GM19324 (cell line): ENCODE measurements around the gene EVI5.

Experiments used
- ATAC-seq: cut with Tn5 transposase; IDR thresholded peaks from one replicate; pipeline ENCODE4 v1.9.1; 2021; ENCODE audit warnings: mild to moderate bottlenecking, moderate library complexity; ENCODE audit not compliant: unreplicated experiment, low FRiP score

Gene EVI5

DNA sequence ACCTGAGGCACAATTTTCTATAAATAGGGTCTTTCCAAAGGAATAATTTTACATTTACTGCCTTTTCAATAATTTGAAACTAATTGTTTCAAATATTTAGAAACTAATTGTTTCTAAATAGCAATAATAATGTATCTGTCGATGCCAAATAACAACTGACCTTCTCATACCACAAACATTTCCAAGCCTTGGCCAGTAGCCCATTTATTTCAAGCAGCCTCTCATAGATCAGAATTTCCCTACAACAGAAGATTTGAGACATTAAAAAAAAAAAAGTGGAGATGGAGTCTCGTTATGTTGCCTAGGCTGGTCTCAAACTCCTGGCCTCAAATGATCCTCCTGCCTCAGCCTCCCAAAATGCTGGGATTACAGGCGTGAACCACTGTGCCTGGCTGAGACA is 296.1 kb downstream of the EVI5 start:
- ATAC-seq = no peak

DNA sequence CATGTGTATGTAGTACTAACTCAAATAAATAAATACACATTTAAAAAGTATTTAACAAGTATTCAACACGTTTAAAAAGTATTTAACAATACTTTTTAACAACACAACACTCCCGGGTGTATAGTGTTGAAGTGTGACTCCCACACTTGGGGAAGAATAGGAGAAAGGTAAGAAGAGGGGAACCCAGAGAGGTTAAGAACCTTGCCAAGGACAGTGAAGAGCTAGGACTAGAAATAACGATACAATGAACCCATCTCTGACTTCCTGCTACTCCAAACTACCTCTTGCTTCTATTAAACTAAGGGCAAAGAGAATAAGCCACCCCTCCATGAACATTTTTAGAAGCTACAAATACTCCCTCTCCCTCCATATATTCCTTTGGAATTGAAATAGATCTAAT is 296.5 kb downstream of the EVI5 start:
- ATAC-seq = no peak

- no peak for ATAC-seq
These were observed 297.8 kb downstream of the EVI5 start for GRCh38 chr1:92487078-92487605.

DNA sequence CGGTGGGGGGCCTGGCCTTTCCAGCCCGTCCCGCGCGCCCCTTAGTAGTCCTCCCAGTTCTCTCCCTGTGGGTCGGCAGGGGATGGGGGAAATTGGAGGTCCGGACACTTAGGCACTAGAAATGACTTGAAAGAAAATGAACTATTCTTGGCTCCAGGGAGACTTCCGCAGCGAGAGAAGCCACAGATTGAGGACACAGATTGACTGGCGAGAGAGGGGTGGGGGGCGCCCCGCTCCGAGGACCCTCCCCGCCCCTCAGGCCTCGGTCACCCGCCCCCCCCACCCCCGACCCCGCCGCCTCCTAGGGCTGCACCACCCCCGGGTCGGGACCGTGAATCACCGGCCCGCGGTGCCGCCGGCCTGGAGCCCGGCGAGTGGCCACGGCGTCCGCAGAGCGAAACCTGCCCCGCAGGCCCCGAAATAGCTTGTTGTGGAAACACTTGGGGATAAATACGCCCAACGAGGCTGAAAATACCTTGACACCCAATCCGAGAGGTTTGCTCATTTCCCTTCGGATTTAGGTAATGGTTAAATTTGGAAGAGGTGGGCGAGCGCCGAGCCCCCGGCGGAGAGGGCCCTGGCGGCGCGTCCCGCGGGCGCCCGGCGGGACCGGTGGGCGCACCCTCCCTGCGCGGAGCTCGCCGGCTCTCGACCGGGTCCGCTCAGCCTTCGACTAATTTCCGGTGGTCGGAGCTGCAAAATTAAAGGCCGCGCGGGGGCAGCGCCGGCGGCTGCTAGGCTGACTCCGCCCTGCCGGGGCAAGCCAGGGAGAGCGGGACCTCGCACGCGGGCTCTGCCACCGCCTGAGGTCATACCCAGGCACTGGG is 298.4 kb downstream of the EVI5 start, which contains the start of gene GFI1:
Gene GFI1, minus strand, starts transcription at position 675 of the 827 bp plus-strand sequence. CDS start 3,438 bp downstream, outside the sequence.
- peak; percentile 30 for ATAC-seq

DNA sequence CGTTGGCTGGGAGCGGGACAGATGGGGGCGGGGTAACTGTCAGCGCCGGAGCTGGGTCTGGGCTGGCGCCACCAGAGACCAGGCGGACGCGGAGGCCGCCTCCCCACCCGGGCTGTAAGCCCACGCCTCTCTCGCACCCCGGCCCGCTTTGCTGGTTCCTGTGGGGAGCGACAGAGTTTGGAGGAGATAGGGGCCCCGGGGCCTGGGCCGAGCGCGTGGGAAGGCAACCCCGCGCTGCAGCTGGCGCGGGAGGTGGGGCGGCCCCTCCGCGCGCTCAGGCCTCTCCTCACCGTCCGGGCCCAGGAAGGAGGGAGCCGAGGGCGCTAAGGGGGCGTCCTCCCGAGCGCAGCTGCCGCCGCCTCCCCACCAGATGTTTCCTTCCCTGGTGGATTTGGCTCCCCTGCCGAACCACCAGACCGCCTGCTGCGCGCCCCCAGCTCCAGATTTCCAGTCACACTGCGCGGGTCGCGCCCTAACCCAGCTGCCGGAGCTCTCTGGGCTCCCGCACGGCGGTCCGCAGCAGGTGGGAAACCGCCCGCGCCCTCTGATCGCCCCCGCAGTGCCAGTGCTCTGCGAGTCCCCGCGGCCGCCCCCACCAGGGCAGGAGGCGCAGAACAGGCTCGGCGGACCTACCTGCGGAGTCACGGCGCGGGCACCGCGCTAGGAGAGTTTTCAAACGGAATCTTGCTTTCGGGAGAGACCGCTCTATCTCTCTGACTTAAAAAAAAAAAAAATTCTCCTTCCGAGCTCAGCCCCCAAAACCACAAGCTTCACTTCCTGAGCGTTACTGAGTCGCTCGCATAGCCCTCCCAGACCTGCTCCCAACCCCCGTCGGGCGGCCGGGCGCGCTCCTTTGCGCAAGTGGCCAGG is 299.3 kb downstream of the EVI5 start:
- ATAC-seq = peak; percentile 55

- no peak for ATAC-seq
These were observed 300.2 kb downstream of the EVI5 start for GRCh38 chr1:92484472-92485380.

DNA sequence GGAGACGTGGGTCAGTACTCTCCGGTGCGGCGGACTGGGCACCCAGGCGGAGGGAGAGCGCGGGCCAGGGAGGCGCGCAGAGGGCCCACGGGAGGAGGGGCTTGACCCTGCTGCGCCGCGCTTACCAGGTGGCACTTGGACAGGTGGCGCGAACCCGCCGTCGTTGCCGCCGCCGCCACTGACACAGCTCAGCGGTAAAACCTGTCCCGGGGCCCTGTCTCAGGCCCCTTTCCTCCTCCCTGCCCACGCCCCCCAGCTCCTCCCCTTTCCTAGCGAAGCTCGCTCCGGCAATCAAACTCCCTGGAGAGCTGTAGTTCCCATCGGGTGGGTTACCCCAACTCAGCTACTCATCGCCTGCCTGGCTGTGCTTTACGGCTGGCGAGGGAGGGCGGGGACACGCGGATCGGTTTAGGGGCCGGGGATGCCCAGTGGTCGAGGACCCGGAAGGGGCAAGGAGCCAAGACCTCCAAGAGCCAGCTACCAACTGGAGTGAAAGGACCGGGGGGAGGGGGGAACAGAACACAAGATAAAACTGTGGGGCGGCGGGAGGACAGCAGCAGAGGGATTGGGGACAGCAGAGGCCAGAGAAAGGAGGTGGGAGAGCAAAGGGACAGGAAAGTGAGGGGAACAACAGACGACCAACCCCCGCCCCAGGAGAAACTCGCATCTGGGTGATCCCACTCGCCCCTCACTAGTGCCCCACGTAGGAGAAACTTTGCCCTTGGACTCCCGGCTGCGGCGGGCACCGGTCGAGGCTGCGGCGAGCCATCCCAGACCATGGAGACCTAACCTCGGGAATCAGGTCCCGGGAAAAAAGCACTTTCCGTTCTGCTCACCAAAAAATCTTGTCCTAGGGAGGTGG is 301.1 kb downstream of the EVI5 start:
- ATAC-seq = no peak

DNA sequence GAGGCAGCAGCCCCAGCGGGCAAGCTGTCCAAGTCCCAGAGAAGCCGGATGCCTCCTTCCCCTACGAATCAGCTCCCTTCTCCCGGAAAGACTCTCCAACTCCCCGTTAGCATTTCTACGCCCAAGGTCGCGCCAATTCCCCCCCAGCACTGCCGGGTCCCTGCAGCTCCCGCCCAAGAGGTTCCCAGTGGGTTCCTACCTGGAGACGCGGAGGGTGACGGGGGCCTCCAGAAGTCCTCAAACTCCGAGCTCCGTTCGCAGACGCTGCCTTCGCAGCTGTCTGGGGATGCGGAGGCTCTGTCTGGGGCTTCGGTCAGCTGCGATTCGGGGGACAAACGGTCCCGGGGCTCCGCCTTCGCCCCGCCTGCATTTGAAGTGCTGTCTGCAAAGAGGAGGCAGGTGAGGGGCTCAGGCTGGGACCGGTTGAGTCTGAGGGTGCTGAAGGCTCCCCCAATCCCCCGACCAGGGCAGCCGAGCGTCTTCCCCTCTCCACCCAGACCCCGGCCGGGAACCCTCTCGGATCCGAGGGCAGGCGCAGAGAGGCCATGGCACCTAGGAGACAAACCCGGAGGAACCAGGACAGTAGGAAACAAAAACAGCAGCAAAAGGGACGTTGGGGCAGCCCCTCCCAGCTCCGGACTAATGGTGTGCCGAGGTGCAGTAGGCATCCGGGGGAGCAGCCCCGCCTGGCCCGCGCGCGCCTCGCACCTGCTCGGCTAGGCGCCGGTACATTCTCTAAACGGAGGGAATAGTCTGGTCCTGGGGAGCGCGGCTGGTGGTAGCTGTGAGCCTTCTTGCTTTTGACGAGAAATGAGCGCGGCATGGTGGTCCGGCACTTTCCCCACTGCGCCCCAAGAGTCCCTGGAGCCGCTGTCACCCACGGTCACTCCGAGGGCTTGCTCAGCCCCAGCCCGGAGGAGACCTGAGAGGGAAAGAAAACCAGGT is 302.0 kb downstream of the EVI5 start:
- ATAC-seq = no peak

GRCh38 chr1:92481971-92482664 is 302.8 kb downstream of the EVI5 start:
- ATAC-seq = no peak

- no peak for ATAC-seq
These were observed 303.3 kb downstream of the EVI5 start for GRCh38 chr1:92481599-92481925.

DNA sequence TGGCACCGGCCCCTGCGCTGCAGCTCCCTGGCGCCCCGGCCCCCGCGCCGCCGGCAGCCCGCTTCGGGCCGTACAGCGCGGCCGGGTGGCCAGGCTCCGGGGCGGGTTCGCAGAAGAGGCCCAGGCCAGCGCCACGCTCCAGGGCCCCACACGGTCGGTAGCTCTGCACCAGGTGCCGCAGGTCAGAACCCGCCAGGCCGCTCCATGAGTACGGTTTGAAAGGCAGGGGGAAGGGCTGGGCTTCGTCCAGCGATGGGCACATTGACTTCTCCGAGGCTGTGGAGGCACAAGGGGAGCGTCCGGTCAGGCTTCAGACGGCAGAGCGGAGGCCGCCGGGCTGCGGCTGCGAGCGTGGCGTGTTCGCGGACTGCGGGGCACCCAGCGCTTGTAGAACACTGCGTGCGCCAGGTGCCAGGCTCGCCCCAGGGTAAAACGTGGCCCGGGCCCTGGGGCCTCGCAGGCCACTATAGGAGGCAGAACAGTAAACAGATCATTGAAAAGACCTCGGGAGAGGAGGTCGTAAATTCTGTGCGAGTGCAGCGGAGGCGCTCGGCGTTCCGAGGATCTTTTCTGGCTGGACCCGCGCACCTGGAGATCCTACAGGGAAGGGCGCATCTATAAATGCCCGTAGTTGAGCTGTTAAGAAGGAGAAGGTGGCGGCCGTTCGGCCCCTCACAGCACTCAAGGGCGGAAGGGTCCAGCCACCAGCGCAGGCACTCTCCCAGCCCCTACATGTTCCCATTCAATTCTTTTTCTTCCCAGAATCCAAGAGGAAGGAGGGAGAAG is 303.9 kb downstream of the EVI5 start:
- ATAC-seq = no peak

GRCh38 chr1:92480200-92480812 is 304.6 kb downstream of the EVI5 start:
- no peak for ATAC-seq

DNA sequence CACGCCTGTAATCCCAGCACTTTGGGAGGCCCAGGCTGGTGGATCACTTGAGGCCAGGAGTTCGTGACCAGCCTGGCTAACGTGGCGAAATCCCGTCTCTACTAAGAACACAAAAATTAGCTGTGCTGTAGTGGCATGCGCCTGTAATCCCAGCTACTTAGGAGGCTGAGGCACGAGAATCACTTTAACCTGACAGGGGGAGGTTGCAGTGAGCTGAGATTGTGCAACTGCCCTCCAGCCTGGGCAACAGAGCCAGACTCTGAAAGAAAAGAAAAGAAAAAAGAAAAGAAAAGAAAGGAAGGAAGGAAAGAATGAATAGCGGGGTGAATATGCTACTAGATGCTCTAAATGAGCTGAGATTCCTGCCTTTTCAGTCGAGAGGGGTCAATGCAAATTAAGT is 305.3 kb downstream of the EVI5 start:
- ATAC-seq = no peak

DNA sequence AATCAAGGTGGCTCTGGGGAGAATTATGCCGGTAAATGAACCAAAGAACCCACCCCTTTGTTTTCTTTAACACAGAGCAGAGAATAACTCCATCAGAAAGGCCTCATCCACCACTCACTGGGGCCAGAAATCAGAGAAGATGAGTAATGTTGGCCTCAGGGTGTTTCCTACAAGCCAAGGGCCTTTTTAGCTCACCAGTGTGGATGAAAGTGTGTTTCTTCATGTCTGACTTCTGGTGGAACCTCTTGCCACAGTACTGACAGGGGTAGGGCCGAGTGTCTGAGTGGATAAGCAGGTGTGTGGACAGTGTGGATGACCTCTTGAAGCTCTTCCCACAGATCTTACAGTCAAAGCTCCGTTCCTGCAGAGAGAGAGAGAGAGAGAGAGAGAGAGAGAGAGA is 306.5 kb downstream of the EVI5 start:
- no peak for ATAC-seq

- no peak for ATAC-seq
These were observed 308.8 kb downstream of the EVI5 start for GRCh38 chr1:92476071-92476631.

GRCh38 chr1:92475029-92475428 is 309.9 kb downstream of the EVI5 start:
- ATAC-seq = no peak
